ENCODE measurements around the gene CNMD. TPM values are rescaled to one million over a fixed set of nuclear protein-coding genes. Genes with fewer than 3 reads are reported as not detected.

CNMD gene
- total RNA-seq, 1 donor from 2014 or later = 5.5 TPM

DNA sequence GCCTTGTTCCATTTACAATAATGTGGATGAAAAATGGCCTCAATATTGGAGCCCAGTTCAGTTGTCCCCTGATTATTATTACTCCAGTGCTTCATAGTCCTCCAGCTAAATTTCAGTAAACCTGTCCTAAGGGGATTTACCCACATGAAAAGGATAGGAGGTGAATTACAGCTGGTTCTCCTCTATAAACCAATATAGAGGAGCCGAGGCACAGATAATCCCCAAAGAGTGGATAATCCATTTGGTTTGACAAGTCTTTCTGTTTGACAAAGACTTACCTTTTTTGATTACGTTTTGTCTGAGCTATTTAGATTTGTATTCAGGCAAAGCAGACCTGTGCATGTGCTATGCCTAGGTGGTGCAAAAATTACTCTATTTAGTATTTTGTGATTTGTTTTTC lies 2.7 kb downstream of the CNMD start:
- H3K27me3 Mint-ChIP-seq (ENCODE audit: insufficient read depth, low read depth) = peaks cover 20% of the 10 kb centered on the region
- no peak for TF ChIP-seq EZH2phosphoT487 (IDR thresholded peaks at IDR 0.05)
- TF ChIP-seq EZH2 (IDR thresholded peaks at IDR 0.05) = no peak
- TF ChIP-seq, protein P1, sequence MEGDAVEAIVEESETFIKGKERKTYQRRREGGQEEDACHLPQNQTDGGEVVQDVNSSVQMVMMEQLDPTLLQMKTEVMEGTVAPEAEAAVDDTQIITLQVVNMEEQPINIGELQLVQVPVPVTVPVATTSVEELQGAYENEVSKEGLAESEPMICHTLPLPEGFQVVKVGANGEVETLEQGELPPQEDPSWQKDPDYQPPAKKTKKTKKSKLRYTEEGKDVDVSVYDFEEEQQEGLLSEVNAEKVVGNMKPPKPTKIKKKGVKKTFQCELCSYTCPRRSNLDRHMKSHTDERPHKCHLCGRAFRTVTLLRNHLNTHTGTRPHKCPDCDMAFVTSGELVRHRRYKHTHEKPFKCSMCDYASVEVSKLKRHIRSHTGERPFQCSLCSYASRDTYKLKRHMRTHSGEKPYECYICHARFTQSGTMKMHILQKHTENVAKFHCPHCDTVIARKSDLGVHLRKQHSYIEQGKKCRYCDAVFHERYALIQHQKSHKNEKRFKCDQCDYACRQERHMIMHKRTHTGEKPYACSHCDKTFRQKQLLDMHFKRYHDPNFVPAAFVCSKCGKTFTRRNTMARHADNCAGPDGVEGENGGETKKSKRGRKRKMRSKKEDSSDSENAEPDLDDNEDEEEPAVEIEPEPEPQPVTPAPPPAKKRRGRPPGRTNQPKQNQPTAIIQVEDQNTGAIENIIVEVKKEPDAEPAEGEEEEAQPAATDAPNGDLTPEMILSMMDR (IDR thresholded peaks at IDR 0.05) = no peak
- Histone ChIP-seq H4K20me1 (ENCODE audit: low read depth) (no peaks in the 10 kb centered on the region), H3K4me1 (peaks cover 14% of the 10 kb centered on the region), H3F3A (ENCODE audit: low read depth) (peaks cover 15% of the 10 kb centered on the region), H3K4me3 (no peak overlapping the region), H3K27ac (no peak overlapping the region), H3K36me3 (no peaks in the 10 kb centered on the region), H3K4me2 (no peak overlapping the region), H3K27me3 (peaks cover 25% of the 10 kb centered on the region), H3K9ac (no peak overlapping the region), H3K79me2 (ENCODE audit: low read depth) (no peaks in the 10 kb centered on the region), H3K9me3 (ENCODE audit: low read depth) (no peaks in the 10 kb centered on the region), H2AFZ (replicated peaks) (no peak overlapping the region)
- no peak overlapping the region for H3K4me3 Mint-ChIP-seq
- H3K9me3 Mint-ChIP-seq = no peaks in the 10 kb centered on the region
- no peak overlapping the region for H3K27ac Mint-ChIP-seq
- H3K4me1 Mint-ChIP-seq = peaks cover 20% of the 10 kb centered on the region
- no peaks in the 10 kb centered on the region for H3K36me3 Mint-ChIP-seq
- DNase-seq (ENCODE audit: low spot score) = no peak

DNA sequence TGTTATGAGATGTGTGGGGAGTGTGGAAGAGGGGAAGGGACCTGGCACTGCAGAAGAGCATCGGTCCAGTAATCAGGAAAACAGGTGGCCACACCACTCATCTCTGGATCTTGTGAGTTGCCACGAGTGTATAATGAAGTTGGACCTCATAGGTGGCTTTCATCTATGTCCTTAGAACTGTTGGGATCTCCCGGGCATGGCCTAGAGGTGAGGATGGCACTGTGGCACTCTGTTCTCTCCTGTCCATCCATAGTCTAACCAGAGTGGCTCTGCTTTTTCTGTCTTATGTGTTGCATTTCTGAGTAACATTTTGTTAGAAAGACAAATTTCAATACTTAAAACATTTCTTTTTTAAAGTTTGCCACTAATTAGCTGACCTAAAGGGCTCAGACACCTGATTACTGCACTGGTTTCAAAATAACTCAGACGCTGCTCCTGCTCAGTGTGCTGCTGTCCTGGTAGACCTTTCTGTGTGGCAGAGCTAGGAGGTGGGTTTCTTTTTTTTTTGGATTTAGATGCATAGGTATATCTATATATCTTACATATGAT lies 5.5 kb downstream of the CNMD start:
- H3K4me3 Mint-ChIP-seq = no peak overlapping the region
- H3K4me1 ChIP-seq = peaks cover 14% of the 10 kb centered on the region
- H3K4me2 ChIP-seq = no peak overlapping the region
- peaks cover 16% of the 10 kb centered on the region for H3K4me1 Mint-ChIP-seq
- no peaks in the 10 kb centered on the region for H3K79me2 ChIP-seq (ENCODE audit: low read depth)
- H3K36me3 ChIP-seq = no peaks in the 10 kb centered on the region
- peaks cover 9% of the 10 kb centered on the region for H3F3A ChIP-seq (ENCODE audit: low read depth)
- TF ChIP-seq EZH2 (IDR thresholded peaks at IDR 0.05) (no peak), EZH2phosphoT487 (IDR thresholded peaks at IDR 0.05) (no peak)
- TF ChIP-seq, protein P1 (IDR thresholded peaks at IDR 0.05) = no peak
- no peak overlapping the region for H3K9ac ChIP-seq
- H2AFZ ChIP-seq (replicated peaks) = no peak overlapping the region
- no peaks in the 10 kb centered on the region for H4K20me1 ChIP-seq (ENCODE audit: low read depth)
- H3K36me3 Mint-ChIP-seq = no peaks in the 10 kb centered on the region
- no peaks in the 10 kb centered on the region for H3K9me3 Mint-ChIP-seq
- H3K4me3 ChIP-seq = no peak overlapping the region
- no peak overlapping the region for H3K27ac Mint-ChIP-seq
- H3K9me3 ChIP-seq (ENCODE audit: low read depth) = no peaks in the 10 kb centered on the region
- peaks cover 9% of the 10 kb centered on the region for H3K27me3 ChIP-seq
- DNase-seq (ENCODE audit: low spot score) = no peak
- no peak overlapping the region for H3K27ac ChIP-seq
- H3K27me3 Mint-ChIP-seq (ENCODE audit: insufficient read depth, low read depth) = peaks cover 7% of the 10 kb centered on the region

DNA sequence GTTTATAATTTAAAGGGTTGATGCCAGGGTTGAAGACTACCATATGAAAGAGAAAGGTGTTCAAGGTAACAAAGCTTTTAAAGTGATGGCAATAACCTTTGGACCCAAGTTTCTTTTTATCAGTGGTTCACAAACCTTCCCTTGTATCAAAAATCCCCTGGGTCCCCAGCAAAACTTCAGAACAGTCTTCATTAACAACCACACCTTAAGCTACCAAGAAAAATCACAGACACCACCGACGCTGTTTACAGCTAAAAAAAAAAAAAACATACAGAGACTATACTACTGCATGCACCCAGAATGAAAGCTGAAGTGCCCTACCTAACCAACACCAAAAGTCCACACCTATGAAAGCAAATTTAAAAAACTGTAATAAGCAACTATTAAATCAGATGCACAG lies 13.4 kb downstream of the CNMD start:
- H3K4me2 ChIP-seq = no peak overlapping the region
- no peaks in the 10 kb centered on the region for H3K27me3 ChIP-seq
- no peak for DNase-seq (ENCODE audit: low spot score)
- H3K36me3 Mint-ChIP-seq = no peaks in the 10 kb centered on the region
- no peak overlapping the region for H3K27ac Mint-ChIP-seq
- peaks cover 3% of the 10 kb centered on the region for H3K27me3 Mint-ChIP-seq (ENCODE audit: insufficient read depth, low read depth)
- no peak overlapping the region for H3K9ac ChIP-seq
- no peak for TF ChIP-seq EZH2 (IDR thresholded peaks at IDR 0.05)
- TF ChIP-seq EZH2phosphoT487 (IDR thresholded peaks at IDR 0.05) = no peak
- TF ChIP-seq, protein P1 (IDR thresholded peaks at IDR 0.05) = no peak
- no peak overlapping the region for H3K27ac ChIP-seq
- no peak overlapping the region for H3K4me3 ChIP-seq
- peaks cover 11% of the 10 kb centered on the region for H3K4me1 Mint-ChIP-seq
- no peaks in the 10 kb centered on the region for H4K20me1 ChIP-seq (ENCODE audit: low read depth)
- H2AFZ ChIP-seq (replicated peaks) = no peak overlapping the region
- H3K9me3 Mint-ChIP-seq = peaks cover 2% of the 10 kb centered on the region
- H3K79me2 ChIP-seq (ENCODE audit: low read depth) = no peaks in the 10 kb centered on the region
- peaks cover 6% of the 10 kb centered on the region for H3F3A ChIP-seq (ENCODE audit: low read depth)
- no peaks in the 10 kb centered on the region for H3K9me3 ChIP-seq (ENCODE audit: low read depth)
- H3K4me3 Mint-ChIP-seq = no peak overlapping the region
- H3K4me1 ChIP-seq = no peaks in the 10 kb centered on the region
- H3K36me3 ChIP-seq = no peaks in the 10 kb centered on the region
